Mucosa of descending colon (tissue), 3 donors: Measurements from ENCODE around the gene PDCD1. TPM values are rescaled to one million over a fixed set of nuclear protein-coding genes. Genes with fewer than 3 reads are reported as not detected.
A peak's percentile ranks its signal among the peaks of the same experiment; 100 is the strongest.

Experiments used
- ATAC-seq: fragments of 200-7000 bp; cut with Tn5 transposase; one replicate; pipeline ENCODE4 v1.9.1; 2020; ENCODE audit warnings: mild to moderate bottlenecking, moderate library complexity
- DNase-seq, 3 donors: peaks; one replicate each; pipeline ENCODE4 v3.0.0-alpha.2; 2020
- H3K36me3 ChIP-seq: fragments of 200-600 bp; one replicate; pipeline ENCODE4 v1.8.0; 2021; ENCODE audit warnings: low read depth, mild to moderate bottlenecking
- H3K4me1 ChIP-seq: fragments of 200-600 bp; one replicate; pipeline ENCODE4 v1.8.0; 2021; ENCODE audit warnings: low read depth, mild to moderate bottlenecking
- H3K4me3 ChIP-seq: fragments of 200-600 bp; one replicate; pipeline ENCODE4 v1.8.0; 2021; ENCODE audit warnings: mild to moderate bottlenecking
- H3K9me3 ChIP-seq: fragments of 200-600 bp; one replicate; pipeline ENCODE4 v1.8.0; 2021; ENCODE audit warnings: mild to moderate bottlenecking
- CTCF ChIP-seq: fragments of 200-600 bp; IDR thresholded peaks from one replicate; pipeline ENCODE4 v1.8.0; 2022; ENCODE audit warnings: antibody characterized with exemption, mild to moderate bottlenecking
- intact Hi-C, 2 donors: fragments of 100-400 bp; cut with DNase I in 1 of 2; cut with micrococcal nuclease in 1 of 2; formaldehyde crosslinking; loops; one replicate each; pipeline versions ENCODE4 v1.11.0 to v1.11.1; 2022; cut with DNase I, micrococcal nuclease
- total RNA-seq, 3 donors: library from RNA; stranded (reverse); fragmentation: NEBNext Ultra II Directional in 2 of 3; extraction: Animal tissue kit (Norgen Biotek cat#: 25700) in 2 of 3; gene quantifications; one replicate each; pipeline versions ENCODE4 v1.2.1 to v1.2.4, GENCODE V29; 2021 to 2023
- donor health status: DM: no; HTN: no; CAD: no; lungs with moderate emphysema.
- donor health status: DM: no; HTN: no; CAD: no.
- donor health status: DM: no; HTN: yes; CAD: no.

The PDCD1 gene
- total RNA-seq, 3 donors from 2014 or later: 0.13 to 0.70 TPM; not detected in 1

GRCh38 chr2:241811201-241811951 lies 47.3 kb downstream of the PDCD1 start:
- ATAC-seq (no peak), DNase-seq (peak; percentile 4 to 56 (median 51))

GRCh38 chr2:241810307-241811200 lies 48.1 kb downstream of the PDCD1 start:
- TF ChIP-seq CTCF: no peak
- Histone ChIP-seq H3K4me3 (no peak overlapping the region), H3K4me1 (peaks cover 12% of the 10 kb centered on the region), H3K36me3 (no peaks in the 10 kb centered on the region), H3K9me3 (no peaks in the 10 kb centered on the region)
- intact Hi-C loops: no loop called here
- ATAC-seq: no peak
- peak in 2 of 3 donors; percentile 34 to 37 for DNase-seq

More at GRCh38 chr2:241811201-241811951, 47.3 kb downstream of the PDCD1 start:
- TF ChIP-seq CTCF: no peak
- Histone ChIP-seq H3K9me3 (no peaks in the 10 kb centered on the region), H3K4me1 (peaks cover 12% of the 10 kb centered on the region), H3K4me3 (no peak overlapping the region), H3K36me3 (no peaks in the 10 kb centered on the region)
- intact Hi-C loops: no loop called here

GRCh38 chr2:241809383-241810306 lies 49.0 kb downstream of the PDCD1 start:
- intact Hi-C loops: no loop called here
- peak; percentile 5 for ATAC-seq
- Histone ChIP-seq H3K36me3 (no peaks in the 10 kb centered on the region), H3K9me3 (no peaks in the 10 kb centered on the region), H3K4me3 (peak overlapping the region; percentile 19), H3K4me1 (peaks cover 14% of the 10 kb centered on the region)
- peak; percentile 9 to 50 (median 49) for DNase-seq
- TF ChIP-seq CTCF: no peak

- no peak for TF ChIP-seq CTCF
- ATAC-seq: peak; percentile 94
- H3K4me3 ChIP-seq: peak within 1 kb of the TSS; percentile 19
- H3K4me1 ChIP-seq: peaks cover 22% of the 10 kb centered on the region
- no peaks in the 10 kb centered on the region for H3K36me3 ChIP-seq
- no peaks in the 10 kb centered on the region for H3K9me3 ChIP-seq
- intact Hi-C loops: no loop called here
- peak; percentile 73 to 91 (median 89) for DNase-seq
These were observed 49.8 kb downstream of the PDCD1 start, which contains the start of gene NEU4 for GRCh38 chr2:241808721-241809382. NEU4 (plus strand) TSS chr2:241809193; CDS start chr2:241814485, 5,292 bp downstream.
